Measurements from ENCODE around the gene LRRC8D. TPM values are rescaled to one million over a fixed set of nuclear protein-coding genes. Genes with fewer than 3 reads are reported as not detected.

Gene LRRC8D
- total RNA-seq, 1 experiment from 2014 or later = 37.2 TPM

DNA sequence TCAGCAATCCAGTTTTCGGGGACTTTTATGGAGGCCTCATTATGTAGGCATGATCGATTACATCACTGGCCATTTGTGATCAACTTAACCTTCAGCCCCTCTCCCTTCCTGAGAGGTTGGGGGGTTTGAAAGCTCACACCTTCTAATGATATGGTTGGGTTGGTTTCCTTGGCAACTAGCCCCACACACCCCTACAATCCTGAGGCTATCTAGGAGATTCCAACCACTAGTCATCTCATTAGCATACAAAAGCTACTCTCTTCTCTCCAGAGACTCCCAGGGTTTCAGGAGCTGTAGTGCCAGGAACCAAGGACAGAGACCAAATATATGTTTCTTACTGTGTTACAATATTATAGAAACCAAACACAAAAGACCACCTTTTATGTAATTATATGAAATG lies 138.9 kb downstream of the LRRC8D start:
- Histone ChIP-seq H3K18ac (ENCODE audit: insufficient read length, low read depth, low read length) (peak overlapping the region; percentile 40), H3K27me3 (ENCODE audit: insufficient read depth, low read length) (no peaks in the 10 kb centered on the region), H3K23ac (ENCODE audit: insufficient read length, low read depth, low read length) (no peak overlapping the region), H2BK5ac (ENCODE audit: insufficient read length, low read length) (no peak overlapping the region), H3K4me2 (ENCODE audit: insufficient read depth, insufficient read length, low read length) (no peak overlapping the region), H2AFZ (ENCODE audit: low read length) (no peak overlapping the region), H2BK15ac (ENCODE audit: low read depth, low read length) (no peak overlapping the region), H4K20me1 (ENCODE audit: control insufficient read depth, insufficient read depth, insufficient read length) (no peaks in the 10 kb centered on the region), H3K79me1 (ENCODE audit: insufficient read depth, low read depth, low read length, poor library complexity, severe bottlenecking) (no peaks in the 10 kb centered on the region), H3K4me1 (ENCODE audit: insufficient read depth, low read length) (peaks cover 6% of the 10 kb centered on the region; the same call in 1 of the 2 replicates), H4K5ac (ENCODE audit: insufficient read length, low read depth, low read length) (no peak overlapping the region), H3K79me2 (ENCODE audit: insufficient read depth, low read length) (no peaks in the 10 kb centered on the region), H3K9me3 (ENCODE audit: control insufficient read depth, low read depth, low read length) (no peaks in the 10 kb centered on the region), H3K14ac (ENCODE audit: insufficient read depth, low read length) (no peak overlapping the region), H2BK12ac (ENCODE audit: insufficient read length, low read depth, low read length) (no peak overlapping the region), H2BK20ac (ENCODE audit: low read depth, low read length, poor library complexity, severe bottlenecking) (no peak overlapping the region), H4K91ac (ENCODE audit: insufficient read length, low read depth, low read length) (no peak overlapping the region), H3K56ac (ENCODE audit: insufficient read length, low read depth, low read length) (no peak overlapping the region), H3T11ph (ENCODE audit: low read length) (no peak overlapping the region), H3K4ac (ENCODE audit: low read depth, low read length) (no peak overlapping the region; the same call in 1 of the 2 replicates), H2AK5ac (ENCODE audit: insufficient read length, low read length) (no peak overlapping the region), H2BK120ac (ENCODE audit: low read depth, low read length, poor library complexity, severe bottlenecking) (no peak overlapping the region), H3K9ac (ENCODE audit: extremely low read depth, insufficient read length, low read length) (no peak overlapping the region), H3K27ac (ENCODE audit: insufficient read length, low read depth, low read length) (no peak overlapping the region), H3K23me2 (ENCODE audit: insufficient read length, low read depth, low read length, poor library complexity, severe bottlenecking) (no peaks in the 10 kb centered on the region), H4K8ac (replicated peaks; ENCODE audit: insufficient read length, low read depth, low read length) (no peak overlapping the region)
- no CpG with 5 or more reads among the region's 2 CpGs for WGBS (ENCODE audit: extremely low coverage, insufficient read length, low lambda C conversion rate)
- peak overlapping the region in 1 of 3 experiments; percentile 25; a peak in 2 of 7 replicates for H3K27ac Mint-ChIP-seq
- no peaks in the 10 kb centered on the region for H3K27me3 Mint-ChIP-seq (ENCODE audit: low read depth)
- peaks cover 2 to 9% (median 5%) of the 10 kb centered on the region in 3 experiments; a peak in 4 of 7 replicates for H3K36me3 Mint-ChIP-seq (ENCODE audit: insufficient read depth in 1 of 3, low read depth in 3 of 3)
- no peak for DNase-seq
- peaks cover 8 to 9% of the 10 kb centered on the region in 2 experiments; a peak in 3 of 5 replicates for H3K9me3 Mint-ChIP-seq
- peaks cover 23% of the 10 kb centered on the region in 2 experiments for H3K4me1 Mint-ChIP-seq
- no peak overlapping the region for H3K4me3 Mint-ChIP-seq
- TF ChIP-seq, protein P1, sequence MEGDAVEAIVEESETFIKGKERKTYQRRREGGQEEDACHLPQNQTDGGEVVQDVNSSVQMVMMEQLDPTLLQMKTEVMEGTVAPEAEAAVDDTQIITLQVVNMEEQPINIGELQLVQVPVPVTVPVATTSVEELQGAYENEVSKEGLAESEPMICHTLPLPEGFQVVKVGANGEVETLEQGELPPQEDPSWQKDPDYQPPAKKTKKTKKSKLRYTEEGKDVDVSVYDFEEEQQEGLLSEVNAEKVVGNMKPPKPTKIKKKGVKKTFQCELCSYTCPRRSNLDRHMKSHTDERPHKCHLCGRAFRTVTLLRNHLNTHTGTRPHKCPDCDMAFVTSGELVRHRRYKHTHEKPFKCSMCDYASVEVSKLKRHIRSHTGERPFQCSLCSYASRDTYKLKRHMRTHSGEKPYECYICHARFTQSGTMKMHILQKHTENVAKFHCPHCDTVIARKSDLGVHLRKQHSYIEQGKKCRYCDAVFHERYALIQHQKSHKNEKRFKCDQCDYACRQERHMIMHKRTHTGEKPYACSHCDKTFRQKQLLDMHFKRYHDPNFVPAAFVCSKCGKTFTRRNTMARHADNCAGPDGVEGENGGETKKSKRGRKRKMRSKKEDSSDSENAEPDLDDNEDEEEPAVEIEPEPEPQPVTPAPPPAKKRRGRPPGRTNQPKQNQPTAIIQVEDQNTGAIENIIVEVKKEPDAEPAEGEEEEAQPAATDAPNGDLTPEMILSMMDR (conservative IDR thresholded peaks at IDR 0.05) = no peak

Measured in H9 (cell line).